IPS DF 6.9 (cell line): ENCODE data around the gene C18orf63.

ENCODE experiments used
- DNase-seq: peaks from one replicate; pipeline ENCODE4 v3.0.0-alpha.2; 2013; ENCODE audit warnings: low read depth, low spot score
- H3K27ac ChIP-seq: one replicate; pipeline ENCODE4 v1.5.1; 2013; ENCODE audit warnings: low read length, control low read depth
- H3K27me3 ChIP-seq: 2 replicates; pipeline ENCODE4 v1.6.1; 2013; ENCODE audit warnings: mild to moderate bottlenecking, low read length; ENCODE audit not compliant: control insufficient read depth, insufficient read depth
- H3K36me3 ChIP-seq: 2 replicates; pipeline ENCODE4 v1.6.1; 2013; ENCODE audit warnings: low read length; ENCODE audit not compliant: control insufficient read depth, insufficient read depth
- H3K4me1 ChIP-seq: 2 replicates; pipeline ENCODE4 v1.6.1; 2013; ENCODE audit warnings: low read length; ENCODE audit not compliant: control insufficient read depth, insufficient read depth
- H3K4me3 ChIP-seq: 2 replicates; pipeline ENCODE4 v1.5.1; 2013; ENCODE audit warnings: mild to moderate bottlenecking, low read length
- H3K9me3 ChIP-seq: 2 replicates; pipeline ENCODE4 v1.6.1; 2013; ENCODE audit warnings: low read length, inconsistent platforms; ENCODE audit not compliant: control insufficient read depth, insufficient read depth
- WGBS: extraction: QIAGEN DNeasy Blood & Tissue Kit; methylation state at CpG from one replicate; pipeline ENCODE4 v1.1.7; 2013; ENCODE audit warnings: mixed read lengths, missing lambda C conversion rate; ENCODE audit not compliant: insufficient read length, insufficient coverage; 5-methylcytosine and 5-hydroxymethylcytosine counted together

C18orf63 gene

DNA sequence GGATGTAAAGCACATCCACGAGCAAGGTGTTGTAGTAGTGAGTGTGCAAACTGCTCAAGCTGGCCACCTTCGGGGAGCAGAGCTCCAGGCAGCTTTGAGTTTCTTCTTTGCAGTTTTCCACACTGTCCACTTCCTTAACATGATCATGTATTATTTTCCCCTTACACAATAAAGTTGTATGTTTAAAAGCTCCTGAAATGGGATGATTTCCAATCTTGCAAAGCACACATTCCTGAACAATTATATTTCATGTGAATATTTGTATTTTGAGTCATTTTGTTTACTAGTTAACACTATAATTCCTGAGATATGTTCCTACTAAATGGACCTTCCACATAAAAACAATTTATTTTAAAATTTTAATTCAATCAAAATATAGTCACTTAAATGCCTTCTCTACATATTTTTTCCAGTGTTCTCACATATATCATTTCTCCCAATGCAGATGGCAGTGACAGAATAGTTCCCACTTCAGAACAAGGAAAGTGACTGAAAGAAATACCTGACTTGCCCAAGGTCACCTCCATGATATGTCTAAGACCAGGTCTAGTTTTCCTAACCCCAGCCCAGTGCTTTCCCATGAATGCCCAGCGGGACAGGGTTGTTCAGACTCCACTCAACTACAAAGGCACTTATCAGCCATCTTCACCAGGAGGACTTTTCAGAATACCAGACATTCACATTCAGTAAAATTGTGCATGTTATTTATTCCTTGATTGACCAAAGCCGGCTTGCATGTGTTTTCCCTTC is 29.4 kb upstream of the C18orf63 start:
- Histone ChIP-seq H3K36me3 (no peaks in the 10 kb centered on the region), H3K27ac (no peak overlapping the region), H3K4me3 (no peak overlapping the region), H3K27me3 (no peaks in the 10 kb centered on the region), H3K9me3 (no peaks in the 10 kb centered on the region), H3K4me1 (peaks cover 21% of the 10 kb centered on the region; the same call in 1 of the 2 replicates)
- no peak for DNase-seq
- no CpG with 5 or more reads among the region's 4 CpGs for WGBS

DNA sequence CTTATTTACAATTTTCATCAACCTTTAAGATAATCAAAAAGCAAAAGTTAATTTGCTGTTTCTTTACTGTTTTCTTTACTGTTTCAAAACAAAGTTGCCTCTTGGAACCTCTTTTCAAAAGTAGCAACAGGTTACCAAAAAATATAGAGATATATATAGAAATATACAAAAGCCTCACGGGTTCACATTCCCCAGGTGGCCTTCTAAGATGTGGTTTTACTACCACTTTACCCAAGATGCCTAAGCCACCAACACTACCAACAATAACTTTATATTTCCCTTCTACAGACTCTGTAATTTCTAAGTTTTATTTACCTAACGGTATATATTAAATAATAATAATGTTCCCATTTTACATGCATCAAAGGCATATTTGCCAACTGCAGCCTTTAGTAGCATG is 28.8 kb upstream of the C18orf63 start:
- H3K27ac ChIP-seq: no peak overlapping the region
- WGBS: 100% methylated on average over 1 of the region's 2 CpGs
- no peak overlapping the region for H3K4me3 ChIP-seq
- no peaks in the 10 kb centered on the region for H3K36me3 ChIP-seq
- peaks cover 19% of the 10 kb centered on the region; the same call in 1 of the 2 replicates for H3K4me1 ChIP-seq
- no peaks in the 10 kb centered on the region for H3K27me3 ChIP-seq
- H3K9me3 ChIP-seq: no peaks in the 10 kb centered on the region
- DNase-seq: no peak

DNA sequence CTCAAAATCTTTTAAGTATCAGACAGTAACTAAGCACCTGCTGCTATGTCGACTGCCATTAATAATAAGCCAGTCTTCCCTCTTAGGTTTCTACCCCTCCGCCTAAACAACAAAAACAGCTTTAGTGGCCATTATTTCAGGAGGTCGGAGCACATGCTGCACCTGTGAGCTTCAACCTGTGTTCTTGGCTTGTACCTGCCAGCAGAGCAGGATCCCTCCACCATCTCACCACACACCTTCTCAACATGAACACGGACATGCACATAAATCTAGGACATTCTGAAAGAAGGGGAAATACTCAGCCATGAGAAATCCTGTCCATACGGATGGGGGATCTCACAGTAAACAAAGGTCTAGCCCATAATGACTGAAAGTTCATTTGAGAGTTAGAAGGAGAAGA is 27.6 kb upstream of the C18orf63 start:
- Histone ChIP-seq H3K4me1 (peaks cover 11% of the 10 kb centered on the region; the same call in 1 of the 2 replicates), H3K9me3 (no peaks in the 10 kb centered on the region), H3K27ac (no peak overlapping the region), H3K36me3 (no peaks in the 10 kb centered on the region), H3K4me3 (no peak overlapping the region), H3K27me3 (no peaks in the 10 kb centered on the region)
- no CpG with 5 or more reads among the region's 5 CpGs for WGBS
- no peak for DNase-seq

DNA sequence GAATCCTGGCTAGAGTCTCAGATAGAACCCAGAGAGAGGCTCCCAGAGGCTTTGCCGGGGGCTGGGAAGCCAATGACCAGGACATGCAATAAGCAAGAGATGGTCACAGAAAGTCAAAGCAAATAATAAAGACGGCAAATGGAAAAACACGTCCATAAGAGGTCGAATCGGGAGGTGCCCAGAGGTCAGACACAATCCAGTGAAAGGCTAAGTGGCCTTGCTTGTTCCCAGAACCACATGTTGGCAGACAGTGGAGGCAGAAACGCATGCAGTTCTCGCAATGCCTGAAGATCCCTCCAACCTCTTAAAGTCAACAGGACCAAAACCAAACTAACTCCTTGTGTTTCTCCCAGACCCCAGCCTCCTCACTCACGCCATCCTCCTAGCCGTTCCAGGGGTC is 26.9 kb upstream of the C18orf63 start:
- no CpG with 5 or more reads among the region's 9 CpGs for WGBS
- Histone ChIP-seq H3K4me1 (0 out of 2 replicates have a peak, but pooled peaks cover 7% of the 10 kb centered on the region), H3K27me3 (no peaks in the 10 kb centered on the region), H3K9me3 (no peaks in the 10 kb centered on the region), H3K36me3 (no peaks in the 10 kb centered on the region), H3K27ac (no peak overlapping the region), H3K4me3 (no peak overlapping the region)
- no peak for DNase-seq

DNA sequence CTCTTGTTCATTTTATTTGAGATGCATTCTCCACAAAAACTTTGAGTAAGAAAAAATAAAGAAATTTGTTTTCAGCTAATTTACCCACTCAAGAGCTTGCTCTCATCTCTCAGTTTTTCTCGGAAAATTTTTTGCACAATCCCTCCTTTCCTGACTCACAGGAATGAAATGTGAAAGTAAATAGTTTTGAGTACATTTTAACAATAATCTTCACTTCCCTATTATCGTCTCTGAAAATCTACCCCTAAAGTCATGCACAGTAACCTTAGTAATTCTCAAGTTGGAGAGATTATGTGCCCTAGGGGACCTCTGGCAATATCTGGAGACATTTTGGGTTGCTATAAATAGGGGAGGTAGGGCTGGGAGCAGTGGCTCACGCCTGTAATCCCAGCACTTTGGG is 26.5 kb upstream of the C18orf63 start:
- no CpG with 5 or more reads among the region's 3 CpGs for WGBS
- Histone ChIP-seq H3K4me3 (no peak overlapping the region), H3K27me3 (no peaks in the 10 kb centered on the region), H3K36me3 (no peaks in the 10 kb centered on the region), H3K9me3 (no peaks in the 10 kb centered on the region), H3K4me1 (0 out of 2 replicates have a peak, but pooled peaks cover 7% of the 10 kb centered on the region), H3K27ac (no peak overlapping the region)
- no peak for DNase-seq

DNA sequence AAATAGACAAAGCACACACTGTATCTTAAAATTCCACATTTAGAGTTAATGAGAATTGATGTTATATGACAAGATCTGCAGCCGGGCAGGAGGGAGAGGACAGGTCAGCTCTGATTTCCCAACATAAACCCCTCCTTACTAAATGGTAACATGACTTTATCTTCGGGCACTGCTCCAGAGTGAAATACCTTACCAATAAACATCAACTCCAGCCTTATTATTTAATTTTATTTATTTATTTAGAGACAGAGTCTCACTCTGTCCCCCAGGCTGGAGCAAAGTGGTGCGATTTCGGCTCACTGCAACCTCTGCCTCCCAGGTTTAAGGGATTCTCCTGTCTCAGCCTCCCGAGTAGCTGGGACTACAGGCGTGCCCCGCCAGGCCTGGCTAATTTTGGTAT is 25.6 kb upstream of the C18orf63 start:
- no peaks in the 10 kb centered on the region for H3K36me3 ChIP-seq
- H3K27me3 ChIP-seq: no peaks in the 10 kb centered on the region
- no peak overlapping the region for H3K27ac ChIP-seq
- no peak overlapping the region for H3K4me3 ChIP-seq
- H3K4me1 ChIP-seq: 0 out of 2 replicates have a peak, but pooled peaks cover 4% of the 10 kb centered on the region
- no CpG with 5 or more reads among the region's 7 CpGs for WGBS
- H3K9me3 ChIP-seq: no peaks in the 10 kb centered on the region
- DNase-seq: no peak

DNA sequence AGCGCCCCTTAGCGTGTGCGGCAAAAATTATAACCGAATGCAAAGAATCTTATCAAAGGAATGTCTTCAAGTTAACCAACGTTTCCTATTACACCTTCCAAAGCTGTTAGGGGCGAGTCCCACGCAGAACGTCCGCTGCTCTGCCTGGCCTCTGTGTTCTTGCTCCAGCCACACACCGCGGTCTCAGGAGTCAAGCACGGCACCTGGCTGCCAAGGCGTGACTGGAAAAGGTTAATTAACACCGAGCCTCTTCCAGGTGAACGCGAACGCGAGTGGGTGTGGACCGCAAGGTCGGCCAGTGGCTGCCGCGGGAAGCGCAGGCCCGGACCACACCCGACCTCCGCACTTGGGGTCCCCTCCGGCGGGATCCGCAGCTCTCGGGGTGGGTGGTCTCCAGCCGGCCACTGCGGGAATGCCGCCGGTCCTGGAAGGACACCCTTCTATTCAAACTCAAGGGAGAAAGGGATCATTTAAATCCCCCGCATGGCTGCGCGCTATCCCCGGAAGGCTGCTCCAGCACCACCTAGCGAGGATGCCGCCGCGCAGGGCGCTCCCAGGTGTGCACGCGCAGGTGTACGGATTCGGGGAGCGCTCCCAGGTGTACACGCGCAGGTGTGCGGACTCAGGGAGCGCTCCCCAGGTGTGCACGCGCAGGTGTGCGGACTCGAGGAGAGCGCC is 24.7 kb upstream of the C18orf63 start:
- H3K4me3 ChIP-seq: peak overlapping the region; percentile 78; the same call in 1 of the 2 replicates
- no peaks in the 10 kb centered on the region for H3K27me3 ChIP-seq
- DNase-seq: no peak
- H3K27ac ChIP-seq: no peak overlapping the region
- H3K4me1 ChIP-seq: 0 out of 2 replicates have a peak, but pooled peaks cover 4% of the 10 kb centered on the region
- H3K9me3 ChIP-seq: no peaks in the 10 kb centered on the region
- no CpG with 5 or more reads among the region's 57 CpGs for WGBS
- no peaks in the 10 kb centered on the region for H3K36me3 ChIP-seq

DNA sequence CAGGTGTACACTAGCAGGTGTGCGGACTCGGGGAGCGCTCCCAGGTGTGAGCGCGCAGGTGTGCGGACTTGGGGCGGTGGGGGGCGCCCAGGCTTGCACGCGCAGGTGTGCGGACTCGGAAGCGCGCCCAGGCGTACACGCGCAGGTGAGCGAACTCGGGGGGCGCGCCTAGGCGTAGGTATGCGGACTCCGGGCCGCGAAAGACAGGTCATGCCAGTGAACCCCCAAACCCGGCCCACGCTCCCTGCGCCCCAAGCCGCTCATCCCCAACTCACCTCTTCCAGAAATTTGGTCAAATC is 24.2 kb upstream of the C18orf63 start:
- Histone ChIP-seq H3K27me3 (no peaks in the 10 kb centered on the region), H3K4me1 (0 out of 2 replicates have a peak, but pooled peaks cover 4% of the 10 kb centered on the region), H3K27ac (no peak overlapping the region), H3K9me3 (no peaks in the 10 kb centered on the region), H3K36me3 (no peaks in the 10 kb centered on the region), H3K4me3 (peak overlapping the region; percentile 78)
- no CpG with 5 or more reads among the region's 30 CpGs for WGBS
- no peak for DNase-seq

DNA sequence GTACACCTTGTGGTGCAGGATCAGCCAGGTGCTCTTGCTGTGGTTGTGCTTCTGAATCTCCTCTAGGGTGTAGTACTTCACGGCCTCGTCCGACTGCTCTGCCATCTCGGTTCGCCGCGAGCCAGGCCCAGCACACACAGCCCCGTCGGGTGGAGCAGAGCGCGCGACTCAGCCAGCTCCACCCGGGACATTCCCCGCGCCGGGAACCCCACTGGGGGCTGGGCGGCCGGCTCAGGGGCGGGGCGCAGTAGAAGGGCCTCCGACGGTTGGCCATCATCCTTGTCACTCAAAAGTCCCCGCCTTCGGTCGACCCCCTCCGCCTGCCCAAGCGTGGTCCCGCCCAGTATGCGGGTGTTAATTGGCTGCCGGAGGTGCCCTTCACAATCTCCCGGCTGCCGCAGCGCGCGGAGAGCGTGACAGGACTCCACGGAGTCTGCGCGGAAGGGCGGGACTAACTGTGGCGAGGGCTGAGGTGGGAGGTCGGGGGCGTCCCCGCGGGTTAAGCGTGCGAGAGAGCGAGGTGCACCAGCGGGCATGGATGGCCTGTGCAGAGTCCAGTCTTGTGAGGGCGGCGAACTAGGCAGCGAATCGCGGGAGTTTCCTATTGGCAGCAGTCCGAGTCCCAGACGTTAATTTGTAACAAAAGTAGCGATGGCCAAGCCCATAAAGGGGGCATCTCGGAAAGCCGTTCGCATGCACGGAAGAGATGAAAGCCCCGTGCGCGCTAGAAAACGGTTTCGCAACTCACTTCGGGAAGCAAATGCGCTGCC is 23.7 kb upstream of the C18orf63 start, which contains the start of gene CYB5A:
Gene CYB5A (minus strand): TSS at position 193 of the 770 bp plus-strand sequence. CDS start 88 bp downstream, at position 105.
- Histone ChIP-seq H3K4me1 (0 out of 2 replicates have a peak, but pooled peaks cover 4% of the 10 kb centered on the region), H3K27ac (no peak within 1 kb of the TSS), H3K27me3 (no peaks in the 10 kb centered on the region), H3K4me3 (peak within 1 kb of the TSS; percentile 78), H3K36me3 (no peaks in the 10 kb centered on the region), H3K9me3 (no peaks in the 10 kb centered on the region)
- WGBS: no CpG with 5 or more reads among the region's 68 CpGs
- DNase-seq: peak; percentile 90

DNA sequence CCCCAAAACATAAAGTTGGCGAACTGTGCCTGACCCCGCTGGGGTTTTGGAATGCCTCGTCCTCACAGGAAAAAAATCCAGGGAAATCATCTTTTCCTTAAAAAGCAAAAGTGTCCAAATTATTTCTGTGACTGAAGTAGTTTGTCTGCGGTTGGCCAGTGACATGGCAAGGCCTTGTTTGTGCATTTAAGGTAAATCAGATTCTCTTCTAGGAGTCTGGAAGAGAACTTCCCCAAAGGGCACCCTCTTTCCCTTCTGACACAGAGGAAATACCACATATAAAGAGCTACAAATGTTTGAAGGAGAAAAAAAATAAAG is 23.1 kb upstream of the C18orf63 start:
- 0 out of 2 replicates have a peak, but pooled peaks cover 4% of the 10 kb centered on the region for H3K4me1 ChIP-seq
- H3K27me3 ChIP-seq: no peaks in the 10 kb centered on the region
- DNase-seq: no peak
- WGBS: no CpG with 5 or more reads among the region's 4 CpGs
- peak overlapping the region; percentile 78; the same call in 1 of the 2 replicates for H3K4me3 ChIP-seq
- no peak overlapping the region for H3K27ac ChIP-seq
- H3K9me3 ChIP-seq: no peaks in the 10 kb centered on the region
- H3K36me3 ChIP-seq: no peaks in the 10 kb centered on the region
